Erythroblast (primary cell): ENCODE data around the gene CEP170.
"Not testable (repeated sequence)": the region's sequence is repeated elsewhere in the genome, so short reads cannot be mapped to it uniquely, and the experiment has no call there.

Source experiments
- GATA1 ChIP-seq: IDR thresholded peaks from 2 replicates; pipeline ENCODE4 v1.6.1; 2011; ENCODE audit warnings: low read depth, mild to moderate bottlenecking, control low read depth, low read length, moderate library complexity
- POLR2A ChIP-seq: IDR thresholded peaks from 2 replicates; pipeline ENCODE4 v1.6.1; 2011; ENCODE audit warnings: mild to moderate bottlenecking, low read length

DNA sequence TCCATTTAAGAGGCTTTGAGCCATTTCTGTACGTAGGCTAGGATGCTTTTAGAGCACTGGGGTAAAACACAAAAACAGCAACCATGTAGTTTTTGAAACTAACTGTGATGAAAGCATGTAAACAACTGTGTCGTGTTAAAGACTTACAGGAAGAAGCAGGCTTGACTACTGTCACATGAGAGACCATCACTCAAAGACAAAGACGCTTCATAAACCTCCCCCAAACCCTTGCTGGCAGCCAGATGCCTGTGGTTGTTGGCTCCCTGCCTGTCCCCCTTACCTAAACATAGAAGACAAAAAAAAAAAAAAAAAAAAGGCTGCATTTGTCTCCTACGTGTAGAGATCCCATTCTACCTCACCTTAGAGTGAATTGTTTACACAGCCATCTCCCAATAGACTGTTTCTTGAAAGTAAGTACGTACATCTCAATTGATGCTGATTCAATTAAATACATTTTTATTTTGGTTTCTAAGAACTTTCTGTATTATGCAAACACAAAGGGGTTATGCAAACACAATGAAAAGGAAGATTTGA, 132.1 kb downstream of the CEP170 start:
- TF ChIP-seq POLR2A, GATA1: not testable (repeated sequence)
